AG09319 (cell line): ENCODE measurements around the gene DIO3.

Experiments
- DNase-seq: peaks from one replicate; pipeline ENCODE4 v3.0.0-alpha.2; 2010; ENCODE audit warnings: low read depth; ENCODE audit errors: extremely low read depth
- CTCF ChIP-seq: IDR thresholded peaks from 2 replicates; pipeline ENCODE4 v1.5.1; 2011; ENCODE audit warnings: low read depth, mild to moderate bottlenecking, inconsistent platforms, low read length, moderate library complexity

DIO3 gene

GRCh38 chr14:101600336-101600890 is 39.1 kb downstream of the DIO3 start:
- TF ChIP-seq CTCF = no peak

GRCh38 chr14:101600891-101601605 is 39.8 kb downstream of the DIO3 start:
- DNase-seq = no peak
- TF ChIP-seq CTCF = no peak

More at GRCh38 chr14:101600336-101600890, 39.1 kb downstream of the DIO3 start:
- no peak for DNase-seq

- DNase-seq = no peak
- TF ChIP-seq CTCF = no peak
These were observed 40.5 kb downstream of the DIO3 start for GRCh38 chr14:101601606-101602465.

- no peak for DNase-seq
- TF ChIP-seq CTCF = no peak
These were observed 41.2 kb downstream of the DIO3 start for GRCh38 chr14:101602466-101602840.

- DNase-seq = no peak
- TF ChIP-seq CTCF = no peak
These were observed 41.8 kb downstream of the DIO3 start for GRCh38 chr14:101603096-101603495.

- DNase-seq = no peak
- TF ChIP-seq CTCF = no peak
These were observed 43.1 kb downstream of the DIO3 start for GRCh38 chr14:101604228-101604934.
